ELR (cell line): ENCODE results near the gene EIF4E3.
A peak's percentile ranks its signal among the peaks of the same experiment; 100 is the strongest.

Experiments
- DNase-seq: peaks from one replicate; pipeline ENCODE4 v3.0.0-alpha.2; 2015; ENCODE audit warnings: low read depth

Gene EIF4E3

GRCh38 chr3:71647751-71648150 lies 77.5 kb downstream of the EIF4E3 start:
- DNase-seq = no peak

- no peak for DNase-seq
These were observed 78.2 kb downstream of the EIF4E3 start for GRCh38 chr3:71646971-71647370.

- DNase-seq = no peak
These were observed 80.1 kb downstream of the EIF4E3 start for GRCh38 chr3:71645140-71645539.

GRCh38 chr3:71641674-71642073 lies 83.5 kb downstream of the EIF4E3 start:
- peak; percentile 17 for DNase-seq

- no peak for DNase-seq
These were observed 84.7 kb downstream of the EIF4E3 start for GRCh38 chr3:71640331-71640983.

GRCh38 chr3:71636482-71636881 lies 88.7 kb downstream of the EIF4E3 start:
- no peak for DNase-seq

GRCh38 chr3:71636001-71636400 lies 89.2 kb downstream of the EIF4E3 start:
- DNase-seq = no peak

GRCh38 chr3:71634671-71635070 lies 90.5 kb downstream of the EIF4E3 start:
- no peak for DNase-seq

- no peak for DNase-seq
These were observed 95.5 kb downstream of the EIF4E3 start for GRCh38 chr3:71629711-71630110.

GRCh38 chr3:71629289-71629688 lies 95.9 kb downstream of the EIF4E3 start:
- peak; percentile 1 for DNase-seq

GRCh38 chr3:71628522-71628921 lies 96.7 kb downstream of the EIF4E3 start:
- DNase-seq = no peak

GRCh38 chr3:71625676-71626075 lies 99.5 kb downstream of the EIF4E3 start:
- DNase-seq = no peak
